ENCODE measurements around the gene GRHL1.

DNA sequence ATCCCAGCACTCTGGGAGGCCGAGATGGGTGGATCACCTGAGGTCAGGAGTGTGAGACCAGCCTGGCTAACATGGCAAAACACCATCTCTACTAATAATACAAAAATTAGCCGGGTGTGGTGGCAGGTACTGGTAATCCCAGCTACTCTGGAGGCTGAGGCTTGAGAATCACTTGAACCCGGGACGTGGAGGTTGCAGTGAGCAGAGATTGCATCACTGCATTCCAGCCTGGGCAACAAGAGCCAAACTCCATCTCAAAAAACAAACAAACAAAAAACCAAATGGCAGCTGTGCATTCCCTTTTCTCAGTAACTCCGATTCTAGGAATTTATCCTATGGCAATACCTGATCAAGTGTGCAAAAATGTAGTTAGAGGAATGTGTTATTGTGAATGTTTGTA, 4.7 kb upstream of the GRHL1 start:
- TF ChIP-seq CTCF (IDR thresholded peaks at IDR 0.05) (no peak), EZH2 (IDR thresholded peaks at IDR 0.05; ENCODE audit: borderline replicate concordance, insufficient read depth, low read depth, low read length, poor library complexity, severe bottlenecking) (no peak)
